ENCODE measurements around the gene WNT16.

Gene WNT16

DNA sequence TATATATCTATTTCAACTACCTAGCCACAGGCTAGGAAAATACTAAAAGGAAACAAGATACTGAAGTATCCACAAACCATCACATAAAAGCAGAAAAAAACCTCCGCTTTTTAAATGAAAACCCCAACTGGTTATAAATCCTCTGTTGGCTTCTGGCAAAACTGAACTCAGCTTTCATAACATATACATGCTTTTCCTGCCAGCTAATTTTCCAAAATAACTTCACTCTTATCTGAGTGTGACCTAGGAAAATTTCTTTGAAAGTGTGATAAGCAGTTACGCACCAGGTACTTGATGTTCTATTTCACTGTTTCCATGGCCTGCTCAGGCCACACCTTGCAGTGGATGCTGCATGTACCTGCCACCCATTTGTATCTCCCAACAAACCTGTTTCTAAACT lies 55.5 kb downstream of the WNT16 start:
- DNase-seq (ENCODE audit: low spot score), result no peak
- no peak overlapping the region for H3K27ac ChIP-seq
- POLR2A ChIA-PET (ENCODE audit: low non-redundant PET), result no interaction called here
- CTCF ChIA-PET, result interaction anchor here (0.6 kb wide), 1 partner anchor 23 kb away, joined by 3 read pairs; no protein-coding TSS in a partner anchor
- TF ChIP-seq, protein P1, sequence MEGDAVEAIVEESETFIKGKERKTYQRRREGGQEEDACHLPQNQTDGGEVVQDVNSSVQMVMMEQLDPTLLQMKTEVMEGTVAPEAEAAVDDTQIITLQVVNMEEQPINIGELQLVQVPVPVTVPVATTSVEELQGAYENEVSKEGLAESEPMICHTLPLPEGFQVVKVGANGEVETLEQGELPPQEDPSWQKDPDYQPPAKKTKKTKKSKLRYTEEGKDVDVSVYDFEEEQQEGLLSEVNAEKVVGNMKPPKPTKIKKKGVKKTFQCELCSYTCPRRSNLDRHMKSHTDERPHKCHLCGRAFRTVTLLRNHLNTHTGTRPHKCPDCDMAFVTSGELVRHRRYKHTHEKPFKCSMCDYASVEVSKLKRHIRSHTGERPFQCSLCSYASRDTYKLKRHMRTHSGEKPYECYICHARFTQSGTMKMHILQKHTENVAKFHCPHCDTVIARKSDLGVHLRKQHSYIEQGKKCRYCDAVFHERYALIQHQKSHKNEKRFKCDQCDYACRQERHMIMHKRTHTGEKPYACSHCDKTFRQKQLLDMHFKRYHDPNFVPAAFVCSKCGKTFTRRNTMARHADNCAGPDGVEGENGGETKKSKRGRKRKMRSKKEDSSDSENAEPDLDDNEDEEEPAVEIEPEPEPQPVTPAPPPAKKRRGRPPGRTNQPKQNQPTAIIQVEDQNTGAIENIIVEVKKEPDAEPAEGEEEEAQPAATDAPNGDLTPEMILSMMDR (conservative IDR thresholded peaks at IDR 0.05; ENCODE audit: low read depth), result no peak

DNA sequence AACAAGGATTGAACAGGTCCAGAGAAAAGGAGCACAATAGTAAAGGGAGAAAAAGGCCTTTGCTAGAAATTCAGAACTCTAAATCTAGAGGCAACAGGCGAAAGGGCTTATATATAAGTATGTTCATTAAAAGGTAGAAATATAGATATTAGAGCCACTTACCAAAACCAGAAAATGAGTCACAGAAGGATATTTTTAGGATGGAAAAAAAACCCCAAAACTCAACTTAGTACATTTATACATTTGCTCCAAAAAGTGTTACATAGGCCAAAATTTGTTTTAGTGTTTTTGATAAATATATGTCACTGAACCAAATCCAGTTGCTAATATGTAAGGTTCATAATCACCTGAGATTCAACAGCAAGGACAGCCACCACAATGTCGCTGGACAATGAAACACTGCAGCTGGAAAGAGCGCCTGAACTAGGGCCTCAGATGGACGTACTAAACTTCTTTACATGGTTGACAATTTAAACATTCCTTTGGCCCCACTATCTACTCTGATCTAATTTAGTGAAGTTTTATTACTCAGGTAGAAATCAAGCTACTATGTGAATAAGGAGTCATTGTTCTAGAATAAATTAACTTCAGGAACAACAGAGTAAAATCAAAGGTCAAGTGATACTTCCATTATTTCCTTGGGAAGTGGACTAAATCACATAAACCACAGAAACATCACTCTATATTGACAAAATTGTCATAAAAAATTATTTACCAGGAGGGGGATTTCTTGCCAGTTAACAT lies 56.4 kb downstream of the WNT16 start:
- POLR2A ChIA-PET (ENCODE audit: low non-redundant PET), result no interaction called here
- CTCF ChIA-PET, result interaction anchor here (1.1 kb wide), 1 partner anchor 11 kb away, joined by 3 read pairs; the partner anchor contains the start of gene FAM3C
- no peak overlapping the region for H3K27ac ChIP-seq

DNA sequence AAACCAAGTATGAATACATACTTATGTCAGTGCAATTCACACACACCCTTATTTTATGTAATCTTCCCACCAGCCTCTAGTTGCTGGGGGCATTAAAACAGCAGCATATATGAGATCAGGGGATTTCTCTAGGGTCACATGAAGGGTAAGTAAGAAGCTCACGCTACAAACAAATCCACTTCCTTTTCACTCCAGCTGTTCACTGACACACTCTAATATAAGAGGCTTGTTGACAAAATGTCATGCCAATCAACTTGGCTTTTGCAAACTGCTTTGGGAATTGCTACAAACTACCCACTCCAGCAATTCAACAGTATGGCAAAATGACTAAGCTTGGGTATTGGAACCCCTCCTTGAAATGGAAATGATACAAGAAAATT lies 57.0 kb downstream of the WNT16 start:
- TF ChIP-seq, protein P1 (conservative IDR thresholded peaks at IDR 0.05; ENCODE audit: low read depth), result no peak
- no peak overlapping the region for H3K27ac ChIP-seq
- POLR2A ChIA-PET (ENCODE audit: low non-redundant PET), result no interaction called here
- no peak for DNase-seq (ENCODE audit: low spot score)
- CTCF ChIA-PET, result interaction anchor here (1.1 kb wide), 1 partner anchor 10 kb away, joined by 3 read pairs; the partner anchor contains the start of gene FAM3C

More for the DNA sequence above, 56.4 kb downstream of the WNT16 start:
- no peak for DNase-seq (ENCODE audit: low spot score)
- TF ChIP-seq, protein P1 (conservative IDR thresholded peaks at IDR 0.05; ENCODE audit: low read depth), result no peak

DNA sequence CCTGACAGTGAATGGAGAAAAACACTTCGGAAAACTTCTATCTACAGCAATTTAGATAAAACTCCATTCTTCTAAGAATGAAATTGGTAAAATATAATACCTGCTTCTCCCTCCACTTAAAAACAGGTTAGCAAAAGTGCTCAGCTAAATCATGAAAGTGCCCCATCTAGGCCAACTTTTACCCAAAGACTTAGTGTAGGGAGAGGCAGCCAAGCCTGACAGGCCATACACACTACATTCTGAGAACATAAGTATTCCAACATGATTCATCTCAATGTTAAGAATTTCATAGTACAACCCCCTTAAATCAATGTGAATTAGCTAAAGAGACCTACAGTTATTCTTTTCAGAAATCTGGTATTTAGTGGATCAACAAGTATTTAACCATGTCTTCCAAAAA lies 60.1 kb downstream of the WNT16 start:
- DNase-seq (ENCODE audit: low spot score), result no peak
- POLR2A ChIA-PET (ENCODE audit: low non-redundant PET), result no interaction called here
- TF ChIP-seq, protein P1 (conservative IDR thresholded peaks at IDR 0.05; ENCODE audit: low read depth), result no peak
- CTCF ChIA-PET, result interaction anchor here (0.7 kb wide), 2 partner anchors 594 to 606 kb away, joined by 3 to 4 read pairs; no protein-coding TSS in a partner anchor
- no peak overlapping the region for H3K27ac ChIP-seq

DNA sequence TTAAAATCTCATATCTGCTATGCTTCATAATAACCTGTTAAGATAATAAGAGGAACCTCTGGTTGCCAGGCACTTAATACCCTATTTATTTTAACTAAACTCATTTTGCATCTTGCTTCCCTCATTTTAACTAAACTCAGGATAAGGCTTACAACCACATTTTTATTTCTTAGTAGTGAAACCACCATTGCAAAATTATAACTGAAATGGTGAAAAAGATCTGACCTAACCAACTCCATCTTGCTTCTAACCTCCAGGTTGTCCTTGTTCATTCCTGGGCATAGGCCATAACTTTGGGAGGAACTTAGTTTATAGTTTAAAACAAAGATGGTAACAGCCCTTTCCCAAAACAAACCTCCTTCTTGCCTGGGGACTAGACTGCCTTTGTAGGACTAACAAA lies 61.3 kb downstream of the WNT16 start:
- TF ChIP-seq, protein P1 (conservative IDR thresholded peaks at IDR 0.05; ENCODE audit: low read depth), result no peak
- no peak overlapping the region for H3K27ac ChIP-seq
- ChIA-PET CTCF (no interaction called here), POLR2A (ENCODE audit: low non-redundant PET) (no interaction called here)
- no peak for DNase-seq (ENCODE audit: low spot score)

DNA sequence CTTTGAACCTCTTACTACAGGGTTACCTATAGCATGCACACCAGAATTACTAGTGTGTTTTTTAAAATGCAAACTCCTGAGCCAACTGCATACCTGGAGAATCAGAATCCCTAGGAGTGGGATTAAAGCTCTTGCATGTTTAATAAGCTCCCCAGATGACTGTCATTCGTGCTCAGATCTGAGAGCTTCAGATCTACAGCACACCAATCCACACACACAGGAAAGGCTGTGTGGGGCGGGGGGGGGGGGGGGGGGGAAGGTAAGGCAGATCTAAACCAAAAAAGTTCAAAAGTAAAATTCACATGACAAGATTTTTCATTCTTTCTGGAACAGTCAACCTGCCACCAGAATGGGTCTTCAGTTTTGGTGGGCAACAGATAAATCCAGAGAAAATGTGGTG lies 61.8 kb downstream of the WNT16 start:
- no peak overlapping the region for H3K27ac ChIP-seq
- TF ChIP-seq, protein P1 (conservative IDR thresholded peaks at IDR 0.05; ENCODE audit: low read depth), result no peak
- ChIA-PET CTCF (no interaction called here), POLR2A (ENCODE audit: low non-redundant PET) (no interaction called here)
- DNase-seq (ENCODE audit: low spot score), result no peak

Measured in RWPE1 (cell line).